HL-60/S4 treated with retinoic acid at 250 ng/mL for 4 days and 3 days (cell line): Measurements from ENCODE around the gene FLVCR1.

ENCODE experiments used
- in situ Hi-C: fragments of 300-500 bp; cut with MboI; formaldehyde crosslinking; loops from 2 replicates; pipeline ENCODE4 v1.7.0; 2022; ENCODE audit warnings: low sequenced_read_pairs

FLVCR1 gene

GRCh38 chr1:212943393-212943710 is 85.3 kb downstream of the FLVCR1 start:
- in situ Hi-C loops: no loop called here

- in situ Hi-C loops: no loop called here
Measured at GRCh38 chr1:212944229-212944901, 86.3 kb downstream of the FLVCR1 start.

GRCh38 chr1:212945056-212945455 is 87.0 kb downstream of the FLVCR1 start:
- in situ Hi-C loops: no loop called here

- in situ Hi-C loops: no loop called here
Measured at GRCh38 chr1:212945463-212946160, 87.5 kb downstream of the FLVCR1 start.

GRCh38 chr1:212946872-212947271 is 88.8 kb downstream of the FLVCR1 start:
- in situ Hi-C loops: no loop called here
